NCI-H774 (cell line): ENCODE results near the gene TFF1.
A peak's percentile ranks its signal among the peaks of the same experiment; 100 is the strongest.

ENCODE experiments used
- DNase-seq: peaks from one replicate; lab custom pipeline; 2025; lab: John Stamatoyannopoulos, UW

The TFF1 gene

DNA sequence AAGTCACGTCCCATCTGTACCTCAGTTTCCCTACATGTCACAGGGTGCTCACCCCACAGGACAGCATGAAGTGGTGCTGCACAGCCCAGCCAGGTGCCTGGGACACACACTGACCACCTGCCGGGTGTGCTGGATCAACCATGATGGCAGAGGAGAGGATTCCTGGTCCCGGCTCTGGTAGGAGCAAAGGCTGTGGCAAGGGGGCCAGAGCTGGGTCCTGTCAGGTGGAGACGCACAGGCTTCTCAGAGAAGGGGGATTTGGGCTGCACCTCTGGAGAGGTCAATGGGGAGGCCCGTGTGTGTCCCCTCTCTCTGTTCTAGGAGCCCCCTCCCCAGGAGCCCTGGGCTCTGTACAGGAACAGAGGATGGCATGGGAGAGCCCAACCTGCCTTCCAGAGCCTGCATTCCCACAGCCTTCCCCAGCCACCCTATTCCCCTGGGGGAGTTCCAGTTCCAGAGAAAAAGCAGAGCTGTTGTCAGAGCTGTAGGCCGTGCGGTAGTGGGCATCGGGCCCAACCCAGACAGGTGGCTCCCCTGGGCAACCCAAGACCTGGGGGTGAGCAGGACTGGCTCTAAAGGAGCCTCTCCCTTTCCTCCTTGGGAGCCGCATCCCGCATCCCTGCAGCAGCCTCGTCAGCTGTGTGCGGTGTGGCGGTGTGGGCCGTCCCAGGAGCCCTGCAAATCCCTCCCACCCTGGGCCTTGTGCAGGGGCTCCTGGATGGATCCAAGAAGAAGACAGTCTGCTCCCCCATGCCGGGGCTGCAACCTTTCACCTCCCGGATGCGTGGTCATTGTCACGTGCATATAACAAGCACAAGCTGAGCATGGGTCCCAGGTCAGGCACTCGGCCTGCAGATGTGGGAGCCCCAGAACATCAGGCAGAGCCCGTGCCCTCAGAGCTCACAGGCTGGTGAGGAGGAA, 48.2 kb downstream of the TFF1 start:
- no peak for DNase-seq

DNA sequence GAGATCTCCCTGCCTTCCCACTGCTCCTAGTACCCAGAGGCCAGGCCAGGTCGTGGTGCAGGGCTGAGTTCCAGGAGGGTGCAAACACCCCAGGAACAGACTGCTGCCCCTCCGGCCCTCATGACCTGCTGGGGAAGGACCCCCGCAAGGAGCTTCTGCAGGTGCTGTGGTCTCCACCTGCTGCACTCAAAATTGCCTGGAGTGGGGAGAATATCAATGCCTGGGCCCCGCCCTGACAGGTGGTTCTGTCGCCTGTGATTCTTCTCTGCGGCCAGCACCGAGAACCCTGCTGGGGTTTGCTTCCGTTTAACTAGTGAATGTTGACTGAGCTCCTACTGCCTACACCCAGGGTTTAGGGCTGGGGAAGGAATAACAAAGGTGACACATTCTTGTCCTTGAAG, 49.0 kb downstream of the TFF1 start:
- peak; percentile 37 for DNase-seq

DNA sequence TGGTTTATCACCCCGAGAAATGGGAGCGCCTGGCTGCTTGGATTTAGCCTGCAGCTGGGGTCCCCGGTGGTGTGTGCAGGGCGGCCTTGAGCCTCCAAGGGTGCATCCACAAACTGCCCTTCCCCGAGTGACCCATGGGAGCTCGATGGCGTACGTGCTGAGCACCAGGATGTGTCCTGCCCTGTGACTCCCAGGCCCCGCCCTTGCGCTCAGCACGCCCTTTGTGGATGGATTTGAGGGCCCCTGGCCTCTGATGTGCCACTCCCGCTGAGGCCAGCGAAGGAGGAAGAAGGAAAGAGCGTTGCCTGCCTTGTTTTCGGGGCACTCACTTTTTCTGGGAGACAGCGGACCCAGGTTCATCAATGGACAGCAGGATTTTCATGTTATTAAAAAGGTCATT, 49.4 kb downstream of the TFF1 start:
- DNase-seq = peak; percentile 45

DNA sequence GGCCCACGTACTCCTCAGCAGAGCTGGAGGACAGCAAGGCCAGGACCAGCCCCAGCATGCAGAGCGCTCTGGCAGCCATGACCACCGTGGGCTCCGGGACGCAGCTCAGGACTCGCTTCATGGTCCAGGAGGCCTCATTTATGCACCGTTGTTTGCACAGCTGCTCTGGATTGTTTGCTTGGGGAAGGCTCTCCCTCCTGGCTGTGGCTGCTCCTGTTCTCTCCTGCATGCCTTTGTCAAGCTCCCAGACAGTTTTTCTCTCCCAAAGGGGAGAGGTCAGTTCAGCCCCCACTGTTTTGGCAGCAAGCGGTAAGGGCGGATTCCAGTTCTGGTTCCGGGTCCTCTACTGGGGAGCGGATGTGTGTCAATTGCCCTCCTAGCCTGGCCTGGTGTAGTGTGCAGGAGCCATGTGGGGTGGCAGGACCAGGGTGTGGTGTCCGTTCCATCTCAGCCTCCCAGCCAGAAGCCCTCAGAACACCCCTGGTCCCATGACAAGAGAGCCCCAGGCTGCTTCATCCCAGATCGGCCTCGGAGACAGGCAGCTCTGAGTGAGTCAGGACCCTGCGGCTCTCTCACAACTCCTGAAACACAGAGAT, 50.9 kb downstream of the TFF1 start, which contains the start of gene TFF3:
Gene TFF3, minus strand, starts transcription at position 114 of the 596 bp plus-strand sequence. Its CDS starts 35 bp downstream, at position 79.
- peak; percentile 88 for DNase-seq

DNA sequence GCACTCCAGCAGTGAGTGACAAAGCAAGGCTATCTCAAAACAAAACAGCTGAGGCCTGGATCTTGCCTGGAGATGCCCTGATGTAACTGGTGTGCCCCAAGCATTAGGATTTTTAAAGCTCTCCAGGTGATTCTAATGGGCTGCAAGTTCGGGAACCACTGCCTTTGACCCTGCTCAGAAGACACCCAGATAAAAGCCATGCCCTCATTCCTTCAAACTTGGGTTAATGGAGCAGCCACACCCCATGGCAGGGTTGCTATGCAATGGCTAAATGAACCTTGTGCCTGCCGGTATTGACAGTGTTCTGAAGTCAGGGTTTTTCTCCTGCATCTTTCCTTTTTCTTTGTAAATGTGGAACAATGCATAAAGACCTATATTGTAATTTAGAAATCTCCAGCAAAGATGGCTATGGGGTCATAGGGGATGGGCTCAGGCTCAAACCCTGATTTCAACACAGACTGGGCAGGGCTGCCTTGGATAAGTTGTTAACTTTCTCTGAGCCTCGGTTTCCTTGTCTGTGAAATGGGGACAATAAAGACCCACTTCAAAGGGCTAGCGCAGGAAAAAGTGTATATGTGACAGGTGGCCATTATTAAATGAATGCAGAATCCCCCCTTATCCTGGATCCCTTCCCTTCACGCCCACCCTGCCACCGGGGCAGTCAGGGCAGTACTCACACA, 51.6 kb downstream of the TFF1 start:
- no peak for DNase-seq

DNA sequence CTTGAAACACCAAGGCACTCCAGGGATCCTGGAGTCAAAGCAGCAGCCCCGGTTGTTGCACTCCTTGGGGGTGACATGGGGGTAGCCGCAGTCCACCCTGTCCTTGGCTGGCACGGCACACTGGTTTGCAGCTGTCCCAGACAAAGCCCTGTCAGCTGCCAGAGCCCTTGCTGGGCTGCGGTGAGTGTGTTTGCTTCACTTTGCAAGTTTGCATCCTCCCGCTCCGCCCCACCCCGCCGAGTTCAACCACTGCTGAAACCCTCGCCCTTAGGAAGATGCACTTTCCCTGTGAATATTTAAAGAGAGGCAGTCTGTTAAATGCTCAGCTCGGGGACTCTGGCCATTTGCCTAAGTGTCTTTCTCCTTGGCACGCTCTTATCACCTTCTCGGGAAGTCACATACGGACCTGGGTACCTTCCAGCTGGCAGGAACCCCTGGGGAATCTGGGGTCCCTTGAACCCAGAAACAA, 52.8 kb downstream of the TFF1 start:
- DNase-seq = no peak

DNA sequence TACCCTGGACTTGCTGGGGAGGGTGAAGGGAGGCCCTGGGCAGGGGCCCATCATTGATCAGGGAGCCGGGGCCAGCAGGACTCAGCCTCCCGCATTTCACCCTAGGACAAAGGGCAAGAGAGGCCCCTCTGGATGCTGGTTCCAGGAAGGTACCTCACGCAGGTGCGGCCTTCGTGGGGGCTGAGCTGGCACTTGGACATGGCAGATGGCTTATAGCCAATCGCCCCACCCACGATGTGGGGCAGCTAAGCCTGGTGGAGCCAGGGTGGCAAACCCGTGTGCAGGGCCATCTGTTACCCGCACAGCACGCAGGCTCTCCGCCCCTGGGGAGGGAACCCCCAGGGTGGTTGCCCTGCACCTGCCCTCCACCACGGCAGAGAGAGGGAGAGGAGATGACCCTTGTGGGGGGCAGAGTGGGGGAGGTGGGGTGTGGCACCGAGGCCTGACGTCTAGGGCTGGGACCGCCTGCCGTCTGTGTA, 53.7 kb downstream of the TFF1 start:
- DNase-seq = no peak
